HG03558 (cell line): ENCODE results near the gene GPBP1L1.
"Not testable (repeated sequence)": the region's sequence is repeated elsewhere in the genome, so short reads cannot be mapped to it uniquely, and the experiment has no call there.

Source experiments
- ATAC-seq: cut with Tn5 transposase; IDR thresholded peaks from one replicate; pipeline ENCODE4 v1.9.1; 2021; ENCODE audit warnings: moderate number of reproducible peaks; ENCODE audit not compliant: unreplicated experiment; ENCODE audit errors: extremely low read depth

The GPBP1L1 gene

GRCh38 chr1:45686288-45687013 is at the start of gene GPBP1L1:
TSS of gene GPBP1L1 (minus strand) at chr1:45686533. CDS start at chr1:45659087, 27,446 bp downstream.
- ATAC-seq: peak; percentile 25

GRCh38 chr1:45730780-45731319 is 44.5 kb upstream of the GPBP1L1 start:
- no peak for ATAC-seq

- ATAC-seq: no peak
Measured at GRCh38 chr1:45730075-45730779, 43.9 kb upstream of the GPBP1L1 start.

- ATAC-seq: not testable (repeated sequence)
Measured at GRCh38 chr1:45726007-45726406, 39.7 kb upstream of the GPBP1L1 start.

- no peak for ATAC-seq
Measured at GRCh38 chr1:45723248-45723930, 37.1 kb upstream of the GPBP1L1 start.

- no peak for ATAC-seq
Measured at GRCh38 chr1:45722809-45723208, 36.5 kb upstream of the GPBP1L1 start.

GRCh38 chr1:45721207-45721606 is 34.9 kb upstream of the GPBP1L1 start:
- ATAC-seq: no peak

GRCh38 chr1:45718289-45718688 is 32.0 kb upstream of the GPBP1L1 start:
- ATAC-seq: no peak

- ATAC-seq: not testable (repeated sequence)
Measured at GRCh38 chr1:45717386-45717785, 31.1 kb upstream of the GPBP1L1 start.

GRCh38 chr1:45716700-45717099 is 30.4 kb upstream of the GPBP1L1 start:
- ATAC-seq: no peak

GRCh38 chr1:45713711-45714110 is 27.4 kb upstream of the GPBP1L1 start:
- no peak for ATAC-seq

- no peak for ATAC-seq
Measured at GRCh38 chr1:45704637-45705036, 18.3 kb upstream of the GPBP1L1 start.

GRCh38 chr1:45694823-45695222 is 8.5 kb upstream of the GPBP1L1 start:
- no peak for ATAC-seq

- ATAC-seq: not testable (repeated sequence)
Measured at GRCh38 chr1:45693811-45694210, 7.5 kb upstream of the GPBP1L1 start.

- ATAC-seq: no peak
Measured at GRCh38 chr1:45687754-45688740, 1.7 kb upstream of the GPBP1L1 start, which contains the start of gene TMEM69. TSS of gene TMEM69 (plus strand) at chr1:45688181. CDS start at chr1:45691069, 2,888 bp downstream.

- peak; percentile 70 for ATAC-seq
Measured at GRCh38 chr1:45687014-45687753, 851 bp upstream of the GPBP1L1 start.

GRCh38 chr1:45686015-45686287 is 382 bp downstream of the GPBP1L1 start:
- no peak for ATAC-seq

GRCh38 chr1:45685308-45686014 is 872 bp downstream of the GPBP1L1 start:
- ATAC-seq: no peak

GRCh38 chr1:45684402-45684801 is 1.9 kb downstream of the GPBP1L1 start:
- no peak for ATAC-seq
